H9 (cell line): ENCODE data around the gene ARFGEF2. TPM values are rescaled to one million over a fixed set of nuclear protein-coding genes. Genes with fewer than 3 reads are reported as not detected.

Experiments used
- DNase-seq: peaks from one replicate; pipeline ENCODE4 v3.0.0-alpha.2; 2017
- H2AFZ ChIP-seq: one replicate; pipeline ENCODE4 v1.6.1; 2013; ENCODE audit warnings: mild to moderate bottlenecking, low read length, control low read depth, moderate library complexity
- H2AK5ac ChIP-seq: 2 replicates; pipeline ENCODE4 v1.6.1; 2013; ENCODE audit warnings: low read length, control low read depth, mixed read lengths; ENCODE audit not compliant: insufficient read length
- H2BK120ac ChIP-seq: one replicate; pipeline ENCODE4 v1.6.1; 2013; ENCODE audit warnings: low read depth, mild to moderate bottlenecking, low read length, control low read depth, inconsistent platforms; ENCODE audit not compliant: poor library complexity, severe bottlenecking
- H2BK12ac ChIP-seq: 2 replicates; pipeline ENCODE4 v1.6.1; 2013; ENCODE audit warnings: low read length, control low read depth, mixed read lengths, low read depth; ENCODE audit not compliant: insufficient read length
- H2BK15ac ChIP-seq: 2 replicates; pipeline ENCODE4 v1.6.1; 2013; ENCODE audit warnings: low read depth, low read length, control low read depth
- H2BK20ac ChIP-seq: one replicate; pipeline ENCODE4 v1.6.1; 2013; ENCODE audit warnings: low read depth, mild to moderate bottlenecking, low read length, control low read depth, inconsistent platforms; ENCODE audit not compliant: poor library complexity, severe bottlenecking
- H2BK5ac ChIP-seq: 2 replicates; pipeline ENCODE4 v1.6.1; 2013; ENCODE audit warnings: low read length, control low read depth, mixed read lengths; ENCODE audit not compliant: insufficient read length
- H3K14ac ChIP-seq: 2 replicates; pipeline ENCODE4 v1.6.1; 2013; ENCODE audit warnings: low read length, control low read depth; ENCODE audit not compliant: insufficient read depth
- H3K18ac ChIP-seq: 2 replicates; pipeline ENCODE4 v1.6.1; 2013; ENCODE audit warnings: low read depth, mild to moderate bottlenecking, mixed read lengths, low read length, control low read depth; ENCODE audit not compliant: insufficient read length
- H3K23ac ChIP-seq: 2 replicates; pipeline ENCODE4 v1.6.1; 2013; ENCODE audit warnings: low read length, control low read depth, mixed read lengths, low read depth; ENCODE audit not compliant: insufficient read length
- H3K23me2 ChIP-seq: 2 replicates; pipeline ENCODE4 v1.6.1; 2013; ENCODE audit warnings: low read depth, mild to moderate bottlenecking, mixed read lengths, low read length, control low read depth; ENCODE audit not compliant: insufficient read length, poor library complexity, severe bottlenecking
- H3K27ac ChIP-seq: 2 replicates; pipeline ENCODE4 v1.5.1; 2013; ENCODE audit warnings: low read length, control low read depth, mixed read lengths, low read depth; ENCODE audit not compliant: insufficient read length
- H3K27me3 ChIP-seq: 2 replicates; pipeline ENCODE4 v1.6.1; 2013; ENCODE audit warnings: low read length, control low read depth, inconsistent platforms; ENCODE audit not compliant: insufficient read depth
- H3K4ac ChIP-seq: 2 replicates; pipeline ENCODE4 v1.6.1; 2013; ENCODE audit warnings: low read depth, mild to moderate bottlenecking, control low read depth, inconsistent platforms, low read length, moderate library complexity
- H3K4me1 ChIP-seq: 2 replicates; pipeline ENCODE4 v1.6.1; 2013; ENCODE audit warnings: low read length, control low read depth, inconsistent platforms; ENCODE audit not compliant: insufficient read depth
- H3K4me2 ChIP-seq: 2 replicates; pipeline ENCODE4 v1.6.1; 2013; ENCODE audit warnings: low read length, control low read depth, mixed read lengths; ENCODE audit not compliant: insufficient read length, insufficient read depth
- H3K56ac ChIP-seq: 2 replicates; pipeline ENCODE4 v1.6.1; 2013; ENCODE audit warnings: low read depth, mild to moderate bottlenecking, mixed read lengths, low read length, control low read depth; ENCODE audit not compliant: insufficient read length
- H3K79me1 ChIP-seq: 2 replicates; pipeline ENCODE4 v1.6.1; 2013; ENCODE audit warnings: low read depth, mild to moderate bottlenecking, moderate library complexity, low read length, control low read depth, inconsistent platforms; ENCODE audit not compliant: insufficient read depth, poor library complexity, severe bottlenecking
- H3K79me2 ChIP-seq: 2 replicates; pipeline ENCODE4 v1.6.1; 2013; ENCODE audit warnings: low read length, control low read depth, inconsistent platforms; ENCODE audit not compliant: insufficient read depth
- H3K9ac ChIP-seq: 2 replicates; pipeline ENCODE4 v1.6.1; 2013; ENCODE audit warnings: low read length, control low read depth, mixed read lengths; ENCODE audit not compliant: insufficient read length; ENCODE audit errors: extremely low read depth
- H3K9me3 ChIP-seq: one replicate; pipeline ENCODE4 v1.6.1; 2013; ENCODE audit warnings: low read depth, low read length, inconsistent platforms; ENCODE audit not compliant: control insufficient read depth
- H3T11ph ChIP-seq: one replicate; pipeline ENCODE4 v1.6.1; 2013; ENCODE audit warnings: mild to moderate bottlenecking, low read length, control low read depth, inconsistent platforms
- H4K20me1 ChIP-seq: one replicate; pipeline ENCODE4 v1.6.1; 2013; ENCODE audit not compliant: control insufficient read depth, insufficient read length, insufficient read depth
- H4K5ac ChIP-seq: 2 replicates; pipeline ENCODE4 v1.6.1; 2013; ENCODE audit warnings: low read depth, mild to moderate bottlenecking, mixed read lengths, low read length, control low read depth; ENCODE audit not compliant: insufficient read length
- H4K8ac ChIP-seq: replicated peaks from 2 replicates; pipeline ENCODE4 v1.6.1; 2013; ENCODE audit warnings: low read length, control low read depth, mixed read lengths, low read depth; ENCODE audit not compliant: insufficient read length
- H4K91ac ChIP-seq: 2 replicates; pipeline ENCODE4 v1.6.1; 2013; ENCODE audit warnings: low read depth, mild to moderate bottlenecking, moderate library complexity, mixed read lengths, low read length, control low read depth; ENCODE audit not compliant: insufficient read length
- H3K27ac Mint-ChIP-seq, 3 experiments: 2 replicates in 2 of 3; 3 replicates in 1 of 3; pipeline ENCODE4 v1.8.0; 2020 to 2021; ENCODE audit warnings: mixed read lengths in 3 of 3, mild to moderate bottlenecking in 1 of 3, moderate library complexity in 1 of 3
- H3K27me3 Mint-ChIP-seq: 2 replicates; pipeline ENCODE4 v1.8.0; 2021; ENCODE audit warnings: low read depth, mild to moderate bottlenecking, moderate library complexity, mixed read lengths
- H3K36me3 Mint-ChIP-seq, 3 experiments: 2 replicates in 2 of 3; 3 replicates in 1 of 3; pipeline ENCODE4 v1.8.0; 2020 to 2021; ENCODE audit warnings: low read depth in 3 of 3, mixed read lengths in 3 of 3; ENCODE audit not compliant: insufficient read depth in 1 of 3
- H3K4me1 Mint-ChIP-seq, 2 experiments: 2 replicates each; pipeline ENCODE4 v1.8.0; 2020; ENCODE audit warnings: mixed read lengths in 2 of 2
- H3K4me3 Mint-ChIP-seq, 2 experiments: 2 replicates in 1 of 2; 3 replicates in 1 of 2; pipeline ENCODE4 v1.8.0; 2020 to 2021; ENCODE audit warnings: mild to moderate bottlenecking in 2 of 2, mixed read lengths in 2 of 2, moderate library complexity in 1 of 2
- H3K9me3 Mint-ChIP-seq, 2 experiments: 2 replicates in 1 of 2; 3 replicates in 1 of 2; pipeline ENCODE4 v1.8.0; 2020; ENCODE audit warnings: mild to moderate bottlenecking in 2 of 2, mixed read lengths in 2 of 2, moderate library complexity in 1 of 2
- CTCF ChIP-seq: fragments of 200-600 bp; sonication (generic); conservative IDR thresholded peaks from 3 replicates; pipeline ENCODE4 v1.8.0; 2021; ENCODE audit warnings: antibody characterized with exemption, mild to moderate bottlenecking
- WGBS: extraction: QIAGEN DNeasy Blood & Tissue Kit; methylation state at CpG from one replicate; pipeline ENCODE4 v1.1.7; 2013; ENCODE audit warnings: missing lambda C conversion rate, low lambda C conversion rate, mixed read lengths; ENCODE audit not compliant: insufficient read length; ENCODE audit errors: extremely low coverage; 5-methylcytosine and 5-hydroxymethylcytosine counted together
- total RNA-seq: library from RNA; stranded (reverse); gene quantifications from 2 replicates; pipeline ENCODE4 v1.2.1, GENCODE V29; 2021

Gene ARFGEF2
- total RNA-seq, 1 experiment from 2014 or later: 16.6 TPM

- DNase-seq: no peak
- no peak overlapping the region for H3K14ac ChIP-seq
- Mint-ChIP-seq H3K4me3 (no peak overlapping the region), H3K4me1 (peaks cover 3 to 6% of the 10 kb centered on the region in 2 experiments; a peak in 1 of 4 replicates), H3K36me3 (peaks cover 5 to 51% (median 41%) of the 10 kb centered on the region in 3 experiments; a peak in 6 of 7 replicates), H3K9me3 (no peaks in the 10 kb centered on the region), H3K27ac (no peak overlapping the region), H3K27me3 (no peaks in the 10 kb centered on the region)
- H3T11ph ChIP-seq: no peak overlapping the region
- H2AK5ac ChIP-seq: no peak overlapping the region
- H3K27ac ChIP-seq: no peak overlapping the region
- H2BK20ac ChIP-seq: no peak overlapping the region
- no peak overlapping the region for H2BK5ac ChIP-seq
- H3K56ac ChIP-seq: no peak overlapping the region
- no peak overlapping the region for H3K4ac ChIP-seq
- no peaks in the 10 kb centered on the region for H3K4me1 ChIP-seq
- no peak overlapping the region for H3K4me2 ChIP-seq
- no peaks in the 10 kb centered on the region for H3K79me2 ChIP-seq
- no peak overlapping the region for H4K5ac ChIP-seq
- WGBS: no CpG with 5 or more reads among the region's 10 CpGs
- no peak overlapping the region for H2BK15ac ChIP-seq
- H2AFZ ChIP-seq: no peak overlapping the region
- H3K79me1 ChIP-seq: no peaks in the 10 kb centered on the region
- no peaks in the 10 kb centered on the region for H3K9me3 ChIP-seq
- no peak for TF ChIP-seq CTCF
- H4K8ac ChIP-seq: no peak overlapping the region
- no peak overlapping the region for H4K91ac ChIP-seq
- H3K27me3 ChIP-seq: no peaks in the 10 kb centered on the region
- no peaks in the 10 kb centered on the region for H3K23me2 ChIP-seq
- H3K23ac ChIP-seq: no peak overlapping the region
- H2BK120ac ChIP-seq: no peak overlapping the region
- no peak overlapping the region for H3K9ac ChIP-seq
- no peak overlapping the region for H2BK12ac ChIP-seq
- H4K20me1 ChIP-seq: no peaks in the 10 kb centered on the region
- no peak overlapping the region for H3K18ac ChIP-seq
Observed at GRCh38 chr20:48951041-48951440, 29.5 kb downstream of the ARFGEF2 start.
